Stimulated activated CD4-positive, alpha-beta T cell treated with anti-CD3 and anti-CD28 coated beads, Interleukin-12 subunit alpha, Interleukin-12 subunit beta, amount 100 ng/mL, for 24 hours (primary cell): ENCODE results near the gene KRT79.

Source experiments
- DNase-seq, 2 experiments: peaks; one replicate each; pipeline ENCODE4 v3.0.0-alpha.2; 2020; ENCODE audit warnings: low read depth in 2 of 2

Gene KRT79

GRCh38 chr12:52835271-52836041 is 1.3 kb upstream of the KRT79 start:
- DNase-seq, result no peak

GRCh38 chr12:52834727-52835001 is 553 bp upstream of the KRT79 start:
- no peak for DNase-seq

GRCh38 chr12:52832985-52833905 is 866 bp downstream of the KRT79 start:
- no peak for DNase-seq

DNA sequence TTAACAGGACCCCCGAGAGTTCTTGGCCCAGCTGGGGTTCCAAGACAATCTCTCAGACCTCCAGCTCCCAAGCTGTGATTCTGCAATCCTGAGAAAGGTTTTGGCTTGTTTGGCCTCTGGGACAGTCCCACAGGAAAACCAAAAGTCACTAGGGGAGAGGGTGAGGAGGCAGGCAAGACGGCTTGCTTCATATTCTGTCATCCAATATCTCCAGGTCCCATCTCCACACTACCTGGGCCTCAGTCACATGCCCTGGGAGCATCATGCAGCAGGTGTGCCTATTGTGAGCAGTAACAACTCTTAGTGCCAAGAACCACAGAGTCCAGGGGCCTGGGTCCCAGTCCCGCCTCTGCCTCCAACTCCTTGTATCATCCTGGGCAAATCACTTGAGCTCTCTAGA is 1.7 kb downstream of the KRT79 start:
- DNase-seq, result no peak

GRCh38 chr12:52831251-52831650 is 2.9 kb downstream of the KRT79 start:
- no peak for DNase-seq

- DNase-seq, result no peak
Measured at GRCh38 chr12:52829986-52830770, 3.9 kb downstream of the KRT79 start.

- DNase-seq, result no peak
Measured at GRCh38 chr12:52828591-52829021, 5.5 kb downstream of the KRT79 start.

- no peak for DNase-seq
Measured at GRCh38 chr12:52828156-52828555, 6.0 kb downstream of the KRT79 start.

DNA sequence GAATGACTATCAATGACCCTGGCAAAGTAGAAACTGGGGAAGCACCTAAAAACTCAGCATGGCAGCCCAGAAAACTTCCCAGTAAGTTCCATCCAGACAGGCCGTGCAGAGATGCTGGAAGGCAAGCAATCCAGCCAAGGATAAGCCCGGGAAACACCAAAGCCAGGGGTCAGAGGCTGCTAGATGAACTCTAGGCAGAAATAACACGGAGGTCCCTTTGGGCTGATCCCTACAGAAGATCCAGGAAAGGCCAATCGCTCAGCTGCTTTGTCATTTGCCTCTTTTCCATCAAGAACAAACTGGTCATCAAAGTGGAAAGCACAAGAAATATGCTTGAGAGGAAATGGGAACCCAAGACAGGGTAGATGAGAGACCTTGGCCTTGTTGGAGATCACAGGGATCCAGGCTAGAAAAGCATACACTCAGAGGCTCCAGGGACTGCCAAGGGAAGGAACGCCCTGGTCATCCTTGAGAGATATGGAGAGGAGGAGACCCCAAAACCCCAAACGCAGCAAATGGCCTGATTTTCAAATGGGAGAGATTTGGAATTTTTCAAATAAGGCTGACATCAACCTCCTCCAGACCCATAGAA is 6.5 kb downstream of the KRT79 start:
- no peak for DNase-seq

GRCh38 chr12:52826611-52827498 is 7.3 kb downstream of the KRT79 start:
- no peak for DNase-seq

DNA sequence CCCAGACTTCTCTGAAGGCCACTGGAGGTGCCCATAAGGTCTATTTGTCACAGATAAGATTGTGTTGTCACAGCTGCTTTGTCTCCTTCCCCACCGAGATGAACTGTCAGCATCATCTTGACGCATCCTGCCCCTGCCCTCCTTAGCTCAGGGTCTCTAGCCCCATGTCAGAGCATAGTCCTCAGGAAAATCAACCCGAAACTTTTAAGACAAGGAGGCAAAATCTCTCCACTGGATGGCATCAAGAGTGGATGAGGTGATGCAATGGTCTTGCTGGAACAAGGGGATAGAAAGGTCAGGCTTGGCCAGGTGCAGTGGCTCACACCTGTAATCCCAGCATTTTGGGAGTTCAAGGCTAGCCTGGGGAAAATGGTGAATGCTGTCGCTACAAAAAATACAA is 8.2 kb downstream of the KRT79 start:
- DNase-seq, result no peak

DNA sequence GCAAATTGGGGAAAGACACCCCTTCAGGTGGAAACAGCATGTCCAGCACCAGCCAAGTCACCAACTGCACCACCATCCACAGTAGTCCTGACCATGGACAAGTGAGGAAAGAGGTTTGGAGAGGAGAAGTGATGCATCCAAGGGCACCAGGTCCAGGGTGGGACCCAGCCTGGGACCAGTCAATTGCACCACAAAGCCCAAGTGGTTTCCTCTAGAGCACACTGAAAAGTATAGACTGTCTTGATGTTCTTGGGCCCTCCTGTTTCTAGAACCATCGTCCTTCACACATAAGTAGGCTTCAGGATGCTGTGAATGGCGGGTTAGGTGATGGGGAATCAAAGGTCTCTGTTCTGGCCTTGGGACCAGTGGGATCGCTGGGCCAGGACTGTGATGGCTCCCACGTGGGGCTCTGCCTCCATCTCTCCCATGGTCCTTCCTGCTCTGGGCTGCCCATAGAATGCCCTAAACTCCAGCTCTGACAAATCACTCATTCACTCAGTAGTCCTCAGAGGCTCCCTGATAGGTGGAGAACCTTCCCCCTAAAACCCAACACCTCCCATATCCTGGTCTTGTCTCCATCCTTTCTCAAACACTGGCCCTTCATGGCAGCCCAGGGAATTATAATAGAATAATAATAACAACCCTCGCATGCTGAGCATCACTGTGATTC is 9.2 kb downstream of the KRT79 start:
- DNase-seq, result no peak

GRCh38 chr12:52823761-52824450 is 10.2 kb downstream of the KRT79 start:
- no peak for DNase-seq

- DNase-seq, result no peak
Measured at GRCh38 chr12:52822771-52823510, 11.2 kb downstream of the KRT79 start.

GRCh38 chr12:52821826-52822660 is 12.1 kb downstream of the KRT79 start:
- DNase-seq, result no peak

DNA sequence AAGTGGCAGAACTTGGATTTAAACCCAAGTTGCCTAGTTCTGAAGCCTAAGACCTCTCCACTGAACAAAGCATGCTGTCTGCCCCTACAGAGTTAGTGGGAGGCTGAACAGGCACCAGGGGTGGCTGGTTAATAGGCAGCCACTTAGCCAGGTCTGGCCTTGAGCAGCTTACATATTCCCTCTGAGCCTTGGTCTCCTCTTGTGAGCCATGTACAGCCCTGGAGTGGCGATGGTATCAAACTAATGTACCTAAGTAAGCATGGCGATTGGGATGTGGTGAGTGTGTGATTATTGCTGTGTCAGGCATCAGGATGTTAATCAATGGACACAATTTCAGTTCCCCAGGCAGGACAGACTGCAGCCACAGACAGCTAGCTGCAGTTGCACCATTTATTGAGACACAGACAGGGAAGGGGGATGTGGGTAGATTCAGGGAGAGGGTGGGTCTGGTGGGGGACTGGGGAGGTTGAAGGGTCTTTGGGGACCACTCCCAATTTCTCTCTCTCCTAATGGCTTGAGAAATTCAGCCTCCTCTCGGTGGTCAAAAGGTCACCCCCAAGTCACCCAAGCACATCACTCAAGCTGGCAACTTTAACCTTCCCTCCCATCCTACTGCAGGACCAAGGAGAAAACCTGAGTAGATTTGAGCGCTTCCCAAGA is 12.9 kb downstream of the KRT79 start:
- DNase-seq, result no peak

DNA sequence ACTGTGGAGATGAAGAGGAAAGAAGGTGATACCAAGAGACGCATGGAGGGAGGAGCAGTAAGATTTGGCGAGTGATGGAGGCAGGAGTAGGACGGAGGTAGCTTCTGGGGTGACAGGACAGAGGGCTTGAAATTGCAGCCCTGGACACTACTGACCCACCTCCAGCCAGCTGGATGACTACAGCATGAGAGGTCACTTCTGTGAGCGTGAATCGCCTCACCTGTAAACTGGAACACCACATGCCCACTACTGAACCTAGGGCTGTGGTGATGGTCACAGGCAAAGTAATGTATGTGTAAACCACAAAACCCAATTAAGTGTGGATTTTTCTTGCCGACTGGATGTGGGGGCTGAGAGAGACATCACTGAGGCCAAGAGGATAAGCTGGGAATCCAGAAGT is 13.6 kb downstream of the KRT79 start:
- no peak for DNase-seq
